Panc1 (cell line): ENCODE measurements around the gene PER2. TPM values are rescaled to one million over a fixed set of nuclear protein-coding genes. Genes with fewer than 3 reads are reported as not detected.

Experiments used
- ATAC-seq: fragments of 200-7000 bp; cut with Tn5 transposase; 2 replicates; pipeline ENCODE4 v1.9.1; 2020; ENCODE audit warnings: mild to moderate bottlenecking, moderate library complexity
- BruUV-seq: library from RNA; stranded (reverse); fragments of 400-500 nt; replicated peaks from 2 replicates; lab custom pipeline; 2021; lab: Mats Ljungman, UMichigan
- CTCF ChIA-PET: fragments of 300-600 bp; sonication (Branson Sonifier 250); formaldehyde crosslinking; loops from one replicate; lab custom pipeline; 2022; ENCODE audit warnings: antibody characterized with exemption; lab: Charles Lee
- POLR2A ChIA-PET: fragments of 300-600 bp; sonication (Branson Sonifier 250); formaldehyde crosslinking; loops from one replicate; lab custom pipeline; 2022; ENCODE audit warnings: antibody characterized with exemption; lab: Charles Lee
- DNase-seq: peaks from one replicate; pipeline ENCODE4 v3.0.0-alpha.2; 2010; ENCODE audit warnings: low read depth, low spot score
- H3K27ac ChIP-seq: 2 replicates; pipeline ENCODE4 v1.5.1; 2011; ENCODE audit warnings: mild to moderate bottlenecking, low read length, inconsistent platforms
- H3K27me3 ChIP-seq: fragments of 200-500 bp; sonication (Bioruptor generic); 2 replicates; pipeline ENCODE4 v1.6.0; 2014; ENCODE audit warnings: low read length, inconsistent platforms; ENCODE audit not compliant: control insufficient read depth, insufficient read depth
- H3K36me3 ChIP-seq: fragments of 200-500 bp; sonication (Bioruptor generic); 2 replicates; pipeline ENCODE4 v1.5.1; 2014; ENCODE audit warnings: inconsistent platforms, mild to moderate bottlenecking, low read length, moderate library complexity; ENCODE audit not compliant: control insufficient read depth, insufficient read depth
- H3K4me1 ChIP-seq: 2 replicates; pipeline ENCODE4 v1.5.1; 2011; ENCODE audit warnings: inconsistent platforms, mild to moderate bottlenecking, low read length, moderate library complexity; ENCODE audit not compliant: control insufficient read depth, insufficient read depth
- H3K4me3 ChIP-seq, 2 experiments: 2 replicates each; pipeline ENCODE4 v1.5.1; 2011 to 2012; ENCODE audit warnings: low read depth in 2 of 2, low read length in 2 of 2, mild to moderate bottlenecking in 2 of 2, inconsistent platforms in 1 of 2, moderate library complexity in 1 of 2
- H3K9me3 ChIP-seq: fragments of 200-500 bp; sonication (Bioruptor generic); 2 replicates; pipeline ENCODE4 v1.5.1; 2014; ENCODE audit warnings: low read depth, mild to moderate bottlenecking, inconsistent platforms, low read length, moderate library complexity; ENCODE audit not compliant: control insufficient read depth, insufficient read depth
- CTCF ChIP-seq: fragments of 450-650 bp; IDR thresholded peaks from 2 replicates; pipeline ENCODE4 v1.5.1; 2017; ENCODE audit warnings: mild to moderate bottlenecking
- POLR2AphosphoS5 ChIP-seq: IDR thresholded peaks from 2 replicates; pipeline ENCODE4 v1.6.1; 2012; ENCODE audit warnings: mild to moderate bottlenecking, low read depth, low read length, moderate library complexity
- REST ChIP-seq, 2 experiments: IDR thresholded peaks; 2 replicates each; pipeline ENCODE4 v1.6.1; 2011 to 2012; ENCODE audit warnings: low read depth in 2 of 2, control low read depth in 1 of 2, low read length in 1 of 2, mild to moderate bottlenecking in 1 of 2, moderate library complexity in 1 of 2; ENCODE audit not compliant: insufficient read depth in 1 of 2
- SIN3A ChIP-seq: IDR thresholded peaks from 2 replicates; pipeline ENCODE4 v1.6.1; 2012; ENCODE audit warnings: low read depth, mild to moderate bottlenecking, low read length, moderate library complexity, borderline replicate concordance; ENCODE audit not compliant: insufficient read depth
- TCF7L2 ChIP-seq: IDR thresholded peaks from 2 replicates; pipeline ENCODE4 v1.6.1; 2011; ENCODE audit warnings: mild to moderate bottlenecking, low read depth, low read length, inconsistent platforms
- in situ Hi-C: cut with HindIII; loops from 2 replicates; pipeline ENCODE4 v1.10.0; 2016; ENCODE audit warnings: low sequenced_read_pairs, low pct_unique_long_range_greater_than_20kb
- intact Hi-C: fragments of 100-400 bp; cut with micrococcal nuclease; formaldehyde crosslinking; loops from one replicate; pipeline ENCODE4 v1.10.0; 2022; ENCODE audit not compliant: unreplicated experiment
- total RNA-seq: library from RNA; stranded (reverse); gene quantifications from one replicate; pipeline ENCODE4 v1.2.1, GENCODE V29; 2021; ENCODE audit not compliant: unreplicated experiment

Gene PER2
- total RNA-seq, 1 experiment from 2014 or later: 9.9 TPM

- Histone ChIP-seq H3K27me3 (no peaks in the 10 kb centered on the region), H3K36me3 (no peaks in the 10 kb centered on the region), H3K4me3 (no peak overlapping the region), H3K4me1 (no peaks in the 10 kb centered on the region), H3K9me3 (no peaks in the 10 kb centered on the region), H3K27ac (no peak overlapping the region)
- in situ Hi-C loops: no loop called here
- ChIA-PET CTCF (no interaction called here), POLR2A (no interaction called here)
- no TSS peak for BruUV-seq
- ATAC-seq (no peak), DNase-seq (no peak)
- intact Hi-C loops: no loop called here
- no peak for TF ChIP-seq POLR2AphosphoS5
- no peak for TF ChIP-seq TCF7L2
- no peak for TF ChIP-seq REST (IDR thresholded peaks at IDR 0.05; ENCODE audit: insufficient read depth in 1 of 2, low read depth in 2 of 2, low read length in 1 of 2)
- no peak for TF ChIP-seq SIN3A
- TF ChIP-seq CTCF: no peak
Observed at GRCh38 chr2:238314576-238314975, 26.2 kb upstream of the PER2 start.

GRCh38 chr2:238313991-238314350 lies 25.6 kb upstream of the PER2 start:
- BruUV-seq: no TSS peak
- CTCF ChIA-PET: no interaction called here

More at GRCh38 chr2:238313991-238314350, 25.6 kb upstream of the PER2 start:
- DNase-seq (no peak), ATAC-seq (no peak)
- Histone ChIP-seq H3K4me1 (no peaks in the 10 kb centered on the region), H3K27me3 (no peaks in the 10 kb centered on the region), H3K36me3 (no peaks in the 10 kb centered on the region), H3K4me3 (no peak overlapping the region), H3K9me3 (no peaks in the 10 kb centered on the region), H3K27ac (no peak overlapping the region)
- intact Hi-C loops (no loop called here), in situ Hi-C loops (no loop called here)
- POLR2A ChIA-PET: interaction anchor here (0.7 kb wide), 1 partner anchor 24 kb away, joined by 7 read pairs; no protein-coding TSS in a partner anchor
- TF ChIP-seq POLR2AphosphoS5 (no peak), REST (IDR thresholded peaks at IDR 0.05; ENCODE audit: insufficient read depth in 1 of 2, low read depth in 2 of 2, low read length in 1 of 2) (no peak), SIN3A (no peak), TCF7L2 (no peak), CTCF (no peak)
